GM15510 (cell line): ENCODE data around the gene FAM20B.
A peak's percentile ranks its signal among the peaks of the same experiment; 100 is the strongest.

Experiments used
- POLR2A ChIP-seq: IDR thresholded peaks from 3 replicates; pipeline ENCODE4 v1.6.1; 2011; ENCODE audit warnings: borderline replicate concordance; ENCODE audit not compliant: insufficient read length; ENCODE audit errors: extremely low read depth

The FAM20B gene

DNA sequence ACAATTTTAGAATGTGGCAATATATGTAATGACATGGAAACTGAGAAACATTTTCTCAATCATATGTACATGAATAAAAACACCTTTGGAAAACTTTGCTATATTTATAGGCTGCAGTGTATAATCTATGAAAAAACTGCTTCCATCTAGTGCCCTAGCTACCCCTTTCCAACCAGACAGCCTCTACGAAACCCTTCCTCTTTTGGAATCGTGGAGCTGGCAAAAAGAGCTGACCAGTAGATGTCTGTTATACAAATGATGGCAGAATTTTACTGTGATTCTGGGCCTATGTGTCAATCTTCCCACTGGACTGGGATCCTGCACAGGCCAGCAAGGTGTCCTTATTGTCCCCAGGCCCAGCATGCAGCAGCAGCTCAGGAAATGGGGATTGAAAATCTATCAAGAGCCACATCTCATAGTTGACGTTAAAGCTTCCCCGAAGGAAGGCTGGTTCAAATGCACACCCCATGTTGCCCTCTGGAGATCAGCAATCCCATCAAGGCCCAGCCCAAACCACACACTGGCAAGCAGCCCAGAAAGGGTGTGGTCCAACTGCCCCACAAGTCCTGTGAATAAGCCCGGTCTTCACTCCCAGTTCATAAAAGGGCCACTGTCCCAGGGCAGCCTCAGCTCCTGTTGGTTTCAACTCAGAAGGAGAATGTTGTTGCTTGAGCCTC lies 8.8 kb upstream of the FAM20B start:
- TF ChIP-seq POLR2A = no peak

DNA sequence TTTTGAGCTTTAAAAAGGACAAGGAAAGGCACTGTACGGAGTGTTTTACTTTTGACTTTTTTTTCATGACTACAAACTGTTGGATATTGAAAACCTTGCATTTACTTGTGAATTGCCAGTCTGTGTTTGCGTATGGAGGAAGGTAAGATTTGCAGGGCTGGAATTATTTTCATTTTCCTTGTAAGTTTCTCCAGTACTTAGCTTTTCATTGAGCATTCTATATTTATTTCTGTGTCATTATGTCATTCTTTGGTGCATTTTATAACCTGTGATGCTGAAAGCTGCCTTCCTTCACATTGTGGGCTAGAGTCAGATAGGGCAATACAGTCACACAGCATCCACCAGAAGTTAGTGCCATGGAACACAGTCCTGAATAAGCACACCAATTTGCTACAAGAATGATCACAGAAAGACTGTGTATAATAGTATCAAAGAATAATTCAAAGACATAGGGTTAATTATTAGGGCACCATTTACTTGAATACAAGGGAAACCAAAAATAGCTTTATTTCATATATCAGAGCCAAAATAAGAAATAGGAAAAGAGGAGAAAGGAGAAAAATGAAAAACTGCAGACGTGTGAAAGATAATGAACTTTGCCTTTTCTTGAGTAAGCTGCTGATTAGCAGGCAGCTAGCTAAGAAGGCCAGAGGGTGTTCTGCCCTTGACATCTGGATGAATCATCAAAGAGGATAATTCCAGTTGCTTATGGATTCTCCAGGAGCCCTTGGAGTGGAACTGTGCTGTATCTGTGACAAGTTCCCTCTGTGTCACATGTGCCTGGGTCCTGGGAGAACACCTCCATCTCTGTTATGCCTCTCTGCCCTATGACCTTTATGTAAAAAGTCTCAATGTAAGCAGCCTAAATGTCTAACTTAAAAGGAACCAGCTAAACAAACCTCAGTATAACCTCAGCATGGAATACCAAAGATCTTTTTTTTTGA lies 8.0 kb upstream of the FAM20B start:
- TF ChIP-seq POLR2A = no peak

DNA sequence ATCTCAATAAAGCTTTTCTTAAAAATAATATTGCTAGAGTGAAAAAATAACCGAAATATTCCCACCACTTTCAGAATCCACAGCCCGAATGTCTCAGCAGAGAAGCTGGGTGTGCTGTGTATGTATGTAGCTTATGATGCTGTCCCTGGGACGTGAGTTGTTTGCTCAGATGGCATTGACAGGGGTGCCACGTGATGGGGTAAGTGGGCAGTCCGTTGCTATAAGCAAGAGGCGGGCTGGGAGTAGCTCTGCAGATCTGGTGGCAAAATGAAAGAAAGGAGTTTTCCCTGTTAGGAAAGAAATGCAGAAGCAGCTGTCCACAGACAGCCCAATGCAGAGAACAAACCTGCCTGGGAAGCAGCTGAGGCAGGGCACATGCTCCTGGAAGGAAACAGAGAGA lies 3.8 kb upstream of the FAM20B start:
- no peak for TF ChIP-seq POLR2A

DNA sequence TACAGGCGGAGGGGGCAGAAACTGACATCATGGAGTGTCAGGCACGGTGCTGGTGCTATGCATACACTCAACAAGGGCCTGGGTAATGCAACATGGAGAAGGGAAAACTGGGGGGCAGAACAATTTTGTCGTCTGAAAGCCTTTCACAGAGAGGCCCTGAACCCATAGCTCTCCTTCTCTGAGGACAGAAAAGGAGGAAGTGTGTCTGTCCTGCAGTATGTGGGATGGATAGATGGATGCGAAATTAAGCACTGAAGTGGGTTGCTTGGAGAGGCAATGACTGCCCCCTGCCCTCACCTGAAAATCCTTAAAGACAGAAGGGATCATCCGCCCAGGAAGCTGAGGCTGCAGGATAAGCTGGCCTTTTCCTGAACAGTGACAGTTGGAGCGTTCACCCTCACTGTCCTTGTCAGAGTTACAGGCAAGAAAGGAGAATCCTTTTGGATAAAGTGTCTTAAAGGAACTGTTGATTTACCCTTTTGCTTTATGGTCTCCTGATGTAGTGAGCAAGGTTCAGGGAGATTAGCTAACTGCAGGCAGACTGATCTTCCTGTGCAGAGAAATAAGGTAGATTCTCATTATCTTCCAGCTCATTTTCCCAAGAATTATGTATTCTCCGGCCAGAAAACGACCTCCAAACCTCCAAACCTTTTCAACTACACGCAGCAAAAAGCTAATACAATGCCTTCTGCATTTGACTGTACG lies 1.6 kb upstream of the FAM20B start:
- TF ChIP-seq POLR2A = no peak

DNA sequence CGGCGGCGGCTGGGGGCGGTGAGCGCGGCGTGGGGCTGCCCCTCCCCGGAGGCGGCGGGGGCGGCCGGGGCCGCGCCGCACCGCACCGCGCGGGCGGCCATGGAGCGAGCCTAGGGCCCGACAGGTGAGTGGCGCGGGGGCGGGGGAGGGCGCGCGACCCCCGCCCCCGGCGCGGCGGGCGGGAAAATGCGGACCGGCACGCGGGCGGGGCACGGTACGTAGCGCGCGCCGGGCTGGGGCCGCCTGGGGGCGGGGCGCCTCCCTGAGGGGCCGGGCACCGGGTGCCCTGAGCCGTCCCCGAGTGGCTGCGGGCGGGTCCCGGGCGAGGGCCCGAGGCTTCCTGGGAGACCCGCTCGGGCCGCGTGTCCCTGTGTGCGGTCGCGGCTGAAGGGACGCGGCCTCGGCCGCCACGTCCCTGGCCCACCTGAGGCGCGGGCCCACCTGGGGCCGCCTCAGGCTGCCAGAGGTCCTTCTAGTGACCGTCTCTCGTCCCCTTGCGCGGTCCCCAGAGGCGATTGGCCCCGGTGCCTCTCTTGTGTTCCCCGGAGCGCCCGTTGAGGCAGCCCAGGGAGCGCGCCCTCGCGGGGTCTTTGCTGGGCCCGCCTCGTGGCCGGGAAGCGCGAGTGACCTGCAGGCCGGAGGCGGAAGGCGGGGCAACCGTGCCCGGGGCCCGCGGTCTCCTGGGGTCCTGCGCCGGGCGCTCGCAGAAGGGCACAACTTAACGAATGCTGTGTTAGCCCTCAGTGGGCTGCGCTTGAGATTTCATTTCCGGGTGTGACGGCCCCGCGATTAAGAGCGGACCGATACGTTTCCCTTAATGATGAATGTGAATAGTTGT lies 500 bp downstream of the FAM20B start:
- TF ChIP-seq POLR2A = peak; percentile 43

- no peak for TF ChIP-seq POLR2A
These were observed 1.3 kb downstream of the FAM20B start for GRCh38 chr1:179026813-179027669.

GRCh38 chr1:179029321-179029759 lies 3.6 kb downstream of the FAM20B start:
- no peak for TF ChIP-seq POLR2A

DNA sequence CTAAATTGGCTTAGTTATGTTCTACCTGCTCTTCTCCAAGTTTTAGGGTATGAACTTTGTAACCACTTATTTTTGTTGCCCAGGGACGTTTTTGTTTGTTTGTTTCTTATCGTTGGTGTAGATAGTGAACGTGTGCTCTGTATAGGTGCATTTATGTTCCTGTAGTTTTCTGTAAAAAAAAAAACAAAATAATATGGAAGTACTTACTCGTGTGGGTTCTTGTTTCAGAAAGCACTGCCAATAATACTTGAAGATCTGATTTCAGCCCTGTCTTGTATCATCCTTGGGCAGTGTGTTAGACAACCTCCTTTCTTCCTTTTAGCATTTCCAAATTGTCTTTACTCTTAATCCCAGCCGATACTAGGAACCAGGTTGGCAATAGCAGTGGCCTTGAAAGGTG lies 4.4 kb downstream of the FAM20B start:
- TF ChIP-seq POLR2A = no peak

- TF ChIP-seq POLR2A = no peak
These were observed 5.0 kb downstream of the FAM20B start for GRCh38 chr1:179030683-179031082.

- TF ChIP-seq POLR2A = no peak
These were observed 5.6 kb downstream of the FAM20B start for GRCh38 chr1:179031284-179031683.

- TF ChIP-seq POLR2A = no peak
These were observed 6.3 kb downstream of the FAM20B start for GRCh38 chr1:179031855-179032513.

- no peak for TF ChIP-seq POLR2A
These were observed 9.0 kb downstream of the FAM20B start for GRCh38 chr1:179034720-179035119.
